Natural killer cell (primary cell): Measurements from ENCODE around the gene FRYL. TPM values are rescaled to one million over a fixed set of nuclear protein-coding genes. Genes with fewer than 3 reads are reported as not detected.

Experiments used
- ATAC-seq, 3 donors: fragments of 150-1000 bp in 2 of 3; fragments of 200-7000 bp in 1 of 3; cut with Tn5 transposase; 1 replicate in 1 of 3; 2 replicates in 2 of 3; pipeline ENCODE4 v1.10.0; 2021; ENCODE audit warnings: mild to moderate bottlenecking in 2 of 3, moderate library complexity in 2 of 3
- DNase-seq, 2 donors: peaks; one replicate each; pipeline versions ENCODE4 v3.0.0 to v3.0.0-alpha.2; 2013 to 2021; ENCODE audit warnings: mixed read lengths in 1 of 2
- H3K27ac ChIP-seq: one replicate; pipeline ENCODE4 v1.5.1; 2013; ENCODE audit warnings: mild to moderate bottlenecking, low read length
- H3K27me3 ChIP-seq: one replicate; pipeline ENCODE4 v1.6.1; 2013; ENCODE audit warnings: low read length; ENCODE audit not compliant: control insufficient read depth, insufficient read depth
- H3K36me3 ChIP-seq: one replicate; pipeline ENCODE4 v1.6.1; 2013; ENCODE audit warnings: low read length; ENCODE audit not compliant: control insufficient read depth, insufficient read depth
- H3K4me1 ChIP-seq: one replicate; pipeline ENCODE4 v1.6.1; 2013; ENCODE audit warnings: low read length; ENCODE audit not compliant: control insufficient read depth, insufficient read depth
- H3K4me3 ChIP-seq: one replicate; pipeline ENCODE4 v1.5.1; 2013; ENCODE audit warnings: low read length
- H3K9me3 ChIP-seq: one replicate; pipeline ENCODE4 v1.6.1; 2013; ENCODE audit warnings: low read length; ENCODE audit not compliant: control insufficient read depth, insufficient read depth
- H3K27ac Mint-ChIP-seq, 2 donors: one replicate each; pipeline ENCODE4 v1.8.0; 2022; ENCODE audit warnings: mild to moderate bottlenecking in 2 of 2, mixed read lengths in 2 of 2, moderate library complexity in 1 of 2
- H3K27me3 Mint-ChIP-seq, 2 donors: one replicate each; pipeline ENCODE4 v1.8.0; 2022; ENCODE audit warnings: low read depth in 2 of 2, mixed read lengths in 2 of 2
- H3K36me3 Mint-ChIP-seq: one replicate; pipeline ENCODE4 v1.8.0; 2022; ENCODE audit warnings: mixed read lengths
- H3K4me1 Mint-ChIP-seq, 2 donors: one replicate each; pipeline ENCODE4 v1.8.0; 2022; ENCODE audit warnings: mixed read lengths in 2 of 2
- H3K4me3 Mint-ChIP-seq: one replicate; pipeline ENCODE4 v1.8.0; 2022; ENCODE audit warnings: mild to moderate bottlenecking, moderate library complexity, mixed read lengths
- H3K9me3 Mint-ChIP-seq, 2 donors: one replicate each; pipeline ENCODE4 v1.8.0; 2022; ENCODE audit warnings: mixed read lengths in 2 of 2
- WGBS: methylation state at CpG from one replicate; pipeline ENCODE4 v1.1.7; 2013; ENCODE audit warnings: missing lambda C conversion rate; ENCODE audit not compliant: insufficient coverage; 5-methylcytosine and 5-hydroxymethylcytosine counted together
- intact Hi-C: fragments of 100-400 bp; cut with micrococcal nuclease; formaldehyde crosslinking; loops from one replicate; pipeline ENCODE4 v1.14.2; 2022
- total RNA-seq, 4 donors: library from RNA; stranded (reverse); fragments of 120-200 nt in 1 of 4; gene quantifications; one replicate each; pipeline versions ENCODE4 v1.2.3 to v1.2.4, GENCODE V29; 2013 to 2022
- TF ChIP-seq, protein P1 (sequence below): fragments of 200-600 bp; IDR thresholded peaks from one replicate; pipeline ENCODE4 v1.8.0; 2022; ENCODE audit warnings: antibody characterized with exemption

FRYL gene
- total RNA-seq, 3 donors from 2014 or later (not counting 1 experiment from before 2014, with no cell fraction given), result 143 to 181 (median 146) TPM

DNA sequence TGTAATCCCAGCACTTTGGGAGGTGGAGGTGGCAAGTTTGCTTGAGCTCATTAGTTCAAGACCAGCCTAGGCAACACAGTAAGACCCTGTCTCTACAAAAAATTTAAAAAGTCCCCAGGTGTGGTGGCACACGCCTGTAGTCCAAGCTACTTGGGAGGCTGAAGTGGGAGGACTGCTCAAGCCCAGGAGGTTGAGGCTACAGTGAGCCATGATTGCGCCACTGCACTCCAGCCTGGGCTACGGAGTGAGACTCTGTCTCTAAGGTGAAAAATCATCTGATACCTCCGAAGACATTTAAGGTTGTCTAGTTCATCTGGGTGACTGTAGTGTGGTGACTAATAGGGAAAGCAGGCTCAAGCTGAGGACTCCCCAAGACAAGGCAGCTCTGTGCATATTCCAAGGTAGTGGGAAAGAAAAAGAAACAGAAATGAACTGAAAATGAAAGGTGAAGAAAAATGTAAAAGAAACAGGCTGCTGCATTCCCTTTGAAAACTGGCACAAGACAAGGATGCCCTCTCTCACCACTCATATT lies 23.3 kb downstream of the FRYL start:
- H3K4me3 Mint-ChIP-seq, result no peak overlapping the region
- no peaks in the 10 kb centered on the region for H3K36me3 Mint-ChIP-seq
- intact Hi-C loops, result no loop called here
- no peaks in the 10 kb centered on the region for H3K27me3 Mint-ChIP-seq
- H3K9me3 Mint-ChIP-seq, result peaks cover 0 to 2% of the 10 kb centered on the region in 2 donors
- H3K27ac Mint-ChIP-seq, result peak overlapping the region; percentile 2 to 69
- H3K27ac ChIP-seq, result no peak overlapping the region
- TF ChIP-seq, protein P1, sequence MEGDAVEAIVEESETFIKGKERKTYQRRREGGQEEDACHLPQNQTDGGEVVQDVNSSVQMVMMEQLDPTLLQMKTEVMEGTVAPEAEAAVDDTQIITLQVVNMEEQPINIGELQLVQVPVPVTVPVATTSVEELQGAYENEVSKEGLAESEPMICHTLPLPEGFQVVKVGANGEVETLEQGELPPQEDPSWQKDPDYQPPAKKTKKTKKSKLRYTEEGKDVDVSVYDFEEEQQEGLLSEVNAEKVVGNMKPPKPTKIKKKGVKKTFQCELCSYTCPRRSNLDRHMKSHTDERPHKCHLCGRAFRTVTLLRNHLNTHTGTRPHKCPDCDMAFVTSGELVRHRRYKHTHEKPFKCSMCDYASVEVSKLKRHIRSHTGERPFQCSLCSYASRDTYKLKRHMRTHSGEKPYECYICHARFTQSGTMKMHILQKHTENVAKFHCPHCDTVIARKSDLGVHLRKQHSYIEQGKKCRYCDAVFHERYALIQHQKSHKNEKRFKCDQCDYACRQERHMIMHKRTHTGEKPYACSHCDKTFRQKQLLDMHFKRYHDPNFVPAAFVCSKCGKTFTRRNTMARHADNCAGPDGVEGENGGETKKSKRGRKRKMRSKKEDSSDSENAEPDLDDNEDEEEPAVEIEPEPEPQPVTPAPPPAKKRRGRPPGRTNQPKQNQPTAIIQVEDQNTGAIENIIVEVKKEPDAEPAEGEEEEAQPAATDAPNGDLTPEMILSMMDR, result no peak
- no peak for DNase-seq
- H3K36me3 ChIP-seq, result peaks cover 2% of the 10 kb centered on the region
- ATAC-seq, result no peak
- H3K4me3 ChIP-seq, result no peak overlapping the region
- no peaks in the 10 kb centered on the region for H3K4me1 ChIP-seq
- H3K27me3 ChIP-seq, result no peaks in the 10 kb centered on the region
- peaks cover 64 to 74% of the 10 kb centered on the region in 2 donors for H3K4me1 Mint-ChIP-seq
- no peaks in the 10 kb centered on the region for H3K9me3 ChIP-seq
- WGBS, result 92% methylated on average over 4 of the region's 4 CpGs

DNA sequence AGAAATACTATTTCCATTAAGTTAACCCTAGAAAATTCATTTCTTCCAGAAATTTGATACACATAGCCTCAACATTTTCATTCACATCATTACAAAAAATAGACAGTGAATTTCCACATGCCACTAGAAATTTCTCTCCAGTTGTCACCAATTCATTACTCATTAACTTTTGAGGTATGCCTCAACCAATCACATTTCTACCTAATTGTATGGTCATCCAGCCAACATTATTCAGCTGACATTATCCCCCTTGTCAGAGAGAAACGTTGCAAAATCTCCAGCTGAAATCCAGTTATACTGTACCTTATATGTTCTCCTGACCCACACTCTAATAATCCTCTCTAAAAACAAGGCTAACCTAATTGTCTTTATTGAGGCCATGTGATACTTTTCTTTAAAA lies 24.8 kb downstream of the FRYL start:
- Mint-ChIP-seq H3K4me3 (no peak overlapping the region), H3K27ac (peak overlapping the region in 1 of 2 donors; percentile 67)
- 89% methylated on average over 1 of the region's 1 CpG for WGBS

DNA sequence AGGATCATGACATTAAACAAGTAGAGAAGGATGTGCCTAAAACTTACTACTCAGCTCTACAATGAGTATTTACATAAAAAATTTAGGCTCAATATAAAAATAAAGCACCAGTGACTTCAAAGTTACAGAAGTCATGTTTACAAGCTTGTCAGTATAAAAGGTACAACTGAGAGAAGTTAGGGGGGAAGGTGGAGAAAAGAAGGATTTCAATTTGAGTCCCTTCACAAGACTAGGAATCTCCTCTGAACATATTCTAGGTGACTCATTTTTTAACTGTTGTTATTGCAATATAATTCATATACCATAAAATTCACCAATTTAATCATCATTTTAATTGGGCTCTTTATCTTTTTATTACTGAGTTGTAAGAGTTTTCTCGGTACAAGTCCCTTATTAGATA lies 26.9 kb downstream of the FRYL start:
- Mint-ChIP-seq H3K9me3 (peaks cover 0 to 2% of the 10 kb centered on the region in 2 donors), H3K27ac (peak overlapping the region; percentile 74 to 77), H3K36me3 (no peaks in the 10 kb centered on the region), H3K27me3 (no peaks in the 10 kb centered on the region), H3K4me1 (peaks cover 76 to 80% of the 10 kb centered on the region in 2 donors), H3K4me3 (no peak overlapping the region)
- no CpG with 5 or more reads among the region's 1 CpG for WGBS
- ATAC-seq (no peak), DNase-seq (no peak)
- H3K27ac ChIP-seq, result no peak overlapping the region
- no peaks in the 10 kb centered on the region for H3K36me3 ChIP-seq
- H3K9me3 ChIP-seq, result no peaks in the 10 kb centered on the region
- no peaks in the 10 kb centered on the region for H3K4me1 ChIP-seq
- intact Hi-C loops, result no loop called here
- H3K4me3 ChIP-seq, result no peak overlapping the region
- no peaks in the 10 kb centered on the region for H3K27me3 ChIP-seq
- TF ChIP-seq, protein P1, result no peak

More for the DNA sequence above, 24.8 kb downstream of the FRYL start:
- H3K36me3 ChIP-seq, result peaks cover 2% of the 10 kb centered on the region
- no peaks in the 10 kb centered on the region for H3K4me1 ChIP-seq
- TF ChIP-seq, protein P1, result no peak
- Mint-ChIP-seq H3K36me3 (no peaks in the 10 kb centered on the region), H3K4me1 (peaks cover 72 to 77% of the 10 kb centered on the region in 2 donors), H3K27me3 (no peaks in the 10 kb centered on the region), H3K9me3 (peaks cover 0 to 2% of the 10 kb centered on the region in 2 donors)
- no peaks in the 10 kb centered on the region for H3K9me3 ChIP-seq
- intact Hi-C loops, result no loop called here
- DNase-seq (no peak), ATAC-seq (no peak)
- no peak overlapping the region for H3K27ac ChIP-seq
- no peaks in the 10 kb centered on the region for H3K27me3 ChIP-seq
- no peak overlapping the region for H3K4me3 ChIP-seq

DNA sequence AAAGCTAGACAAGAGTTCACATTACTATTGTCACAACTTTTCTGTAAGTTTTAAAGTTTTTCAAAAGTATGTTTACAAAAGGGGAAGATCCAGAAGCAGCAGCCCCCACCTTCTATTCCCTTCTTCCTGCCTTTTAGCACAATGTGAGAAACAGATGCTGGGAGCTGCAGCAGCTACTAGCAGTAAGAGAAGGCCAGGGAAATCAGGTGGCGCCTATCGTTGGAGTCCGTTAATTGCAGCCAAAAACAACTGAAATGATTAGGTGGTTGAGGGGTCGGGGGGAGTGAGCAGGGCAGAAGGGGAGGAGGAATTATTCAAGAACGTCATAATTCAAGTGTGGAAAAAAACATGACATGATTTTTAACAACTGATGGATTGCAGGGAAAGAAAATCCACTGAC lies 27.4 kb downstream of the FRYL start:
- intact Hi-C loops, result no loop called here
- no peak overlapping the region for H3K27ac ChIP-seq
- H3K27me3 ChIP-seq, result no peaks in the 10 kb centered on the region
- no peak overlapping the region for H3K4me3 ChIP-seq
- DNase-seq (no peak), ATAC-seq (no peak)
- peaks cover 73 to 83% of the 10 kb centered on the region in 2 donors for H3K4me1 Mint-ChIP-seq
- peaks cover 0 to 2% of the 10 kb centered on the region in 2 donors for H3K9me3 Mint-ChIP-seq
- no peaks in the 10 kb centered on the region for H3K4me1 ChIP-seq
- no peaks in the 10 kb centered on the region for H3K9me3 ChIP-seq
- TF ChIP-seq, protein P1, result no peak
- no peaks in the 10 kb centered on the region for H3K36me3 Mint-ChIP-seq
- H3K27me3 Mint-ChIP-seq, result no peaks in the 10 kb centered on the region
- H3K4me3 Mint-ChIP-seq, result no peak overlapping the region
- WGBS, result 35% methylated on average over 5 of the region's 5 CpGs
- H3K27ac Mint-ChIP-seq, result peak overlapping the region; percentile 74 to 77
- no peaks in the 10 kb centered on the region for H3K36me3 ChIP-seq
